T1000 (cell line): Measurements from ENCODE around the gene CHN2.

Experiments
- DNase-seq: peaks from one replicate; lab custom pipeline; 2025; ENCODE audit warnings: mixed read lengths; lab: John Stamatoyannopoulos, UW

Gene CHN2

GRCh38 chr7:29224726-29225125 lies 30.2 kb downstream of the CHN2 start:
- no peak for DNase-seq

- no peak for DNase-seq
These were observed 33.9 kb downstream of the CHN2 start for GRCh38 chr7:29228289-29229011.

GRCh38 chr7:29229066-29229465 lies 34.5 kb downstream of the CHN2 start:
- no peak for DNase-seq

- no peak for DNase-seq
These were observed 35.4 kb downstream of the CHN2 start for GRCh38 chr7:29229946-29230345.

GRCh38 chr7:29230871-29231345 lies 36.3 kb downstream of the CHN2 start:
- DNase-seq, result no peak

GRCh38 chr7:29231671-29232232 lies 37.2 kb downstream of the CHN2 start:
- DNase-seq, result no peak

- DNase-seq, result no peak
These were observed 39.9 kb downstream of the CHN2 start for GRCh38 chr7:29234438-29234837.

- no peak for DNase-seq
These were observed 41.6 kb downstream of the CHN2 start for GRCh38 chr7:29236071-29236580.

GRCh38 chr7:29236649-29237048 lies 42.1 kb downstream of the CHN2 start:
- DNase-seq, result no peak

GRCh38 chr7:29237489-29237888 lies 42.9 kb downstream of the CHN2 start:
- no peak for DNase-seq

GRCh38 chr7:29239638-29240037 lies 45.1 kb downstream of the CHN2 start:
- no peak for DNase-seq

- no peak for DNase-seq
These were observed 47.7 kb downstream of the CHN2 start for GRCh38 chr7:29242265-29242664.

GRCh38 chr7:29243910-29244655 lies 49.5 kb downstream of the CHN2 start:
- no peak for DNase-seq

- no peak for DNase-seq
These were observed 52.8 kb downstream of the CHN2 start for GRCh38 chr7:29247224-29247962.

GRCh38 chr7:29247963-29248236 lies 53.3 kb downstream of the CHN2 start:
- no peak for DNase-seq

- DNase-seq, result no peak
These were observed 54.3 kb downstream of the CHN2 start for GRCh38 chr7:29248713-29249382.

- no peak for DNase-seq
These were observed 54.8 kb downstream of the CHN2 start for GRCh38 chr7:29249383-29249750.

GRCh38 chr7:29249860-29250259 lies 55.3 kb downstream of the CHN2 start:
- no peak for DNase-seq

GRCh38 chr7:29253225-29253624 lies 58.6 kb downstream of the CHN2 start:
- no peak for DNase-seq

- DNase-seq, result no peak
These were observed 60.0 kb downstream of the CHN2 start for GRCh38 chr7:29254591-29254990.

GRCh38 chr7:29255199-29255878 lies 60.8 kb downstream of the CHN2 start:
- DNase-seq, result no peak
